ENCODE data around the gene ATOSB.

The ATOSB gene

GRCh38 chr9:35057271-35057620 lies 58.4 kb downstream of the ATOSB start:
- H2BK15ac ChIP-seq (replicated peaks; ENCODE audit: low read depth) = no peak overlapping the region
- H3K36me3 ChIP-seq (ENCODE audit: control insufficient read depth, insufficient read depth, low read length) = peaks cover 46% of the 10 kb centered on the region
- no peak overlapping the region for H4K8ac ChIP-seq (ENCODE audit: low read depth, low read length)
- H2BK5ac ChIP-seq (ENCODE audit: low read length) = no peak overlapping the region
- no peak for DNase-seq
- no peak overlapping the region for H3K27ac ChIP-seq (ENCODE audit: low read depth, low read length)
- H3K4me2 ChIP-seq (ENCODE audit: low read length) = no peak overlapping the region
- no peak overlapping the region for H3K4ac ChIP-seq (ENCODE audit: low read depth, low read length)
- H3K9ac ChIP-seq (ENCODE audit: low read length) = no peak overlapping the region
- H3K79me1 ChIP-seq (ENCODE audit: low read length) = peaks cover 18% of the 10 kb centered on the region
- H3K56ac ChIP-seq (ENCODE audit: low read length) = no peak overlapping the region
- H3K4me3 ChIP-seq (ENCODE audit: low read length) = no peak overlapping the region
- no peak overlapping the region for H2AK5ac ChIP-seq (ENCODE audit: low read length)
- H4K5ac ChIP-seq (ENCODE audit: low read length) = no peak overlapping the region
- H3K23ac ChIP-seq (ENCODE audit: low read length) = no peak overlapping the region
- no CpG with 5 or more reads among the region's 8 CpGs for WGBS (ENCODE audit: extremely low coverage, insufficient coverage, low lambda C conversion rate)
- H3K18ac ChIP-seq (ENCODE audit: low read length) = no peak overlapping the region
- H3K4me1 ChIP-seq (ENCODE audit: control insufficient read depth, low read depth, low read length) = no peaks in the 10 kb centered on the region
- H3K27me3 ChIP-seq (ENCODE audit: insufficient read depth, low read length, poor library complexity) = no peaks in the 10 kb centered on the region
- no peak overlapping the region for H2BK120ac ChIP-seq (ENCODE audit: low read depth, low read length)
- H3K79me2 ChIP-seq (ENCODE audit: control insufficient read depth, insufficient read depth, low read length) = no peaks in the 10 kb centered on the region

GRCh38 chr9:35056571-35057270 lies 58.9 kb downstream of the ATOSB start:
- DNase-seq = no peak
- Histone ChIP-seq H3K4me3 (ENCODE audit: low read length) (no peak overlapping the region), H3K36me3 (ENCODE audit: control insufficient read depth, insufficient read depth, low read length) (peaks cover 41% of the 10 kb centered on the region), H3K4ac (ENCODE audit: low read depth, low read length) (no peak overlapping the region), H2BK120ac (ENCODE audit: low read depth, low read length) (no peak overlapping the region), H3K23ac (ENCODE audit: low read length) (no peak overlapping the region), H3K18ac (ENCODE audit: low read length) (no peak overlapping the region), H4K5ac (ENCODE audit: low read length) (no peak overlapping the region), H3K56ac (ENCODE audit: low read length) (no peak overlapping the region), H2BK5ac (ENCODE audit: low read length) (no peak overlapping the region), H3K9ac (ENCODE audit: low read length) (no peak overlapping the region), H3K27me3 (ENCODE audit: insufficient read depth, low read length, poor library complexity) (no peaks in the 10 kb centered on the region), H3K4me1 (ENCODE audit: control insufficient read depth, low read depth, low read length) (no peaks in the 10 kb centered on the region), H2BK15ac (replicated peaks; ENCODE audit: low read depth) (no peak overlapping the region), H3K4me2 (ENCODE audit: low read length) (no peak overlapping the region), H3K79me2 (ENCODE audit: control insufficient read depth, insufficient read depth, low read length) (no peaks in the 10 kb centered on the region), H3K79me1 (ENCODE audit: low read length) (peaks cover 14% of the 10 kb centered on the region), H4K8ac (ENCODE audit: low read depth, low read length) (no peak overlapping the region), H2AK5ac (ENCODE audit: low read length) (no peak overlapping the region), H3K27ac (ENCODE audit: low read depth, low read length) (no peak overlapping the region)
- no CpG with 5 or more reads among the region's 9 CpGs for WGBS (ENCODE audit: extremely low coverage, insufficient coverage, low lambda C conversion rate)

GRCh38 chr9:35054871-35055644 lies 60.6 kb downstream of the ATOSB start:
- no peak overlapping the region for H3K4me3 ChIP-seq (ENCODE audit: low read length)
- no CpG with 5 or more reads among the region's 14 CpGs for WGBS (ENCODE audit: extremely low coverage, insufficient coverage, low lambda C conversion rate)
- H2BK120ac ChIP-seq (ENCODE audit: low read depth, low read length) = no peak overlapping the region
- no peak overlapping the region for H3K4me2 ChIP-seq (ENCODE audit: low read length)
- no peak for DNase-seq
- H3K36me3 ChIP-seq (ENCODE audit: control insufficient read depth, insufficient read depth, low read length) = peaks cover 26% of the 10 kb centered on the region
- no peak overlapping the region for H4K5ac ChIP-seq (ENCODE audit: low read length)
- no peak overlapping the region for H3K4ac ChIP-seq (ENCODE audit: low read depth, low read length)
- no peak overlapping the region for H2BK5ac ChIP-seq (ENCODE audit: low read length)
- no peak overlapping the region for H2AK5ac ChIP-seq (ENCODE audit: low read length)
- H3K56ac ChIP-seq (ENCODE audit: low read length) = no peak overlapping the region
- H3K79me2 ChIP-seq (ENCODE audit: control insufficient read depth, insufficient read depth, low read length) = no peaks in the 10 kb centered on the region
- no peak overlapping the region for H3K18ac ChIP-seq (ENCODE audit: low read length)
- peaks cover 6% of the 10 kb centered on the region for H3K79me1 ChIP-seq (ENCODE audit: low read length)
- H3K27me3 ChIP-seq (ENCODE audit: insufficient read depth, low read length, poor library complexity) = no peaks in the 10 kb centered on the region
- no peaks in the 10 kb centered on the region for H3K4me1 ChIP-seq (ENCODE audit: control insufficient read depth, low read depth, low read length)
- H3K9ac ChIP-seq (ENCODE audit: low read length) = no peak overlapping the region
- H3K23ac ChIP-seq (ENCODE audit: low read length) = no peak overlapping the region
- no peak overlapping the region for H4K8ac ChIP-seq (ENCODE audit: low read depth, low read length)
- no peak overlapping the region for H2BK15ac ChIP-seq (replicated peaks; ENCODE audit: low read depth)
- H3K27ac ChIP-seq (ENCODE audit: low read depth, low read length) = no peak overlapping the region

- H3K4ac ChIP-seq (ENCODE audit: low read depth, low read length) = no peak overlapping the region
- H2BK120ac ChIP-seq (ENCODE audit: low read depth, low read length) = no peak overlapping the region
- H3K36me3 ChIP-seq (ENCODE audit: control insufficient read depth, insufficient read depth, low read length) = peaks cover 24% of the 10 kb centered on the region
- no peak overlapping the region for H3K23ac ChIP-seq (ENCODE audit: low read length)
- H3K9ac ChIP-seq (ENCODE audit: low read length) = no peak overlapping the region
- H3K4me1 ChIP-seq (ENCODE audit: control insufficient read depth, low read depth, low read length) = no peaks in the 10 kb centered on the region
- H3K27ac ChIP-seq (ENCODE audit: low read depth, low read length) = no peak overlapping the region
- H4K8ac ChIP-seq (ENCODE audit: low read depth, low read length) = no peak overlapping the region
- H3K27me3 ChIP-seq (ENCODE audit: insufficient read depth, low read length, poor library complexity) = no peaks in the 10 kb centered on the region
- H2AK5ac ChIP-seq (ENCODE audit: low read length) = no peak overlapping the region
- no peak for DNase-seq
- WGBS (ENCODE audit: extremely low coverage, insufficient coverage, low lambda C conversion rate) = no CpG with 5 or more reads among the region's 5 CpGs
- H3K56ac ChIP-seq (ENCODE audit: low read length) = no peak overlapping the region
- no peak overlapping the region for H3K4me3 ChIP-seq (ENCODE audit: low read length)
- no peak overlapping the region for H3K4me2 ChIP-seq (ENCODE audit: low read length)
- no peaks in the 10 kb centered on the region for H3K79me2 ChIP-seq (ENCODE audit: control insufficient read depth, insufficient read depth, low read length)
- no peak overlapping the region for H2BK15ac ChIP-seq (replicated peaks; ENCODE audit: low read depth)
- peaks cover 6% of the 10 kb centered on the region for H3K79me1 ChIP-seq (ENCODE audit: low read length)
- H3K18ac ChIP-seq (ENCODE audit: low read length) = no peak overlapping the region
- H2BK5ac ChIP-seq (ENCODE audit: low read length) = no peak overlapping the region
- no peak overlapping the region for H4K5ac ChIP-seq (ENCODE audit: low read length)
These were observed 61.4 kb downstream of the ATOSB start for GRCh38 chr9:35054185-35054835.

Data from mesendoderm (in vitro differentiated cells).